SK-N-SH (cell line): Measurements from ENCODE around the gene MIDN. TPM values are rescaled to one million over a fixed set of nuclear protein-coding genes. Genes with fewer than 3 reads are reported as not detected.

Experiments
- CTCF ChIA-PET: fragments of 300-600, 350-600 bp; formaldehyde crosslinking; extraction: SDS; loops from one replicate; lab custom pipeline; 2021; lab: Yijun Ruan, JAX
- POLR2A ChIA-PET: fragments of 350-600 bp; sonication (Branson Sonifier 250); formaldehyde crosslinking; extraction: SDS; loops from one replicate; lab custom pipeline; 2020; ENCODE audit warnings: antibody characterized with exemption, inconsistent platforms; lab: Yijun Ruan, JAX
- DNase-seq: peaks from one replicate; pipeline ENCODE4 v3.0.0; 2012
- H2AFZ ChIP-seq: fragments of 200-600 bp; sonication (generic); 2 replicates; pipeline ENCODE4 v1.8.1; 2016; ENCODE audit warnings: antibody characterized with exemption, mild to moderate bottlenecking, low read depth
- H3F3A ChIP-seq: fragments of 200-600 bp; sonication (generic); replicated peaks from 2 replicates; pipeline ENCODE3; 2016; ENCODE audit warnings: antibody characterized with exemption, mild to moderate bottlenecking; ENCODE audit not compliant: insufficient read depth
- H3K27ac ChIP-seq, 2 experiments: fragments of 200-500 bp in 1 of 2; fragments of 200-600 bp in 1 of 2; sonication (Bioruptor generic) in 1 of 2; sonication (generic), shearing (Covaris generic) in 1 of 2; 2 replicates each; pipeline versions ENCODE4 v1.5.1 to v1.6.1; 2014 to 2016; ENCODE audit warnings: low read depth in 2 of 2, inconsistent platforms in 1 of 2, low read length in 1 of 2, mild to moderate bottlenecking in 1 of 2, mixed read lengths in 1 of 2
- H3K27me3 ChIP-seq: fragments of 200-600 bp; sonication (generic), shearing (Covaris generic); 2 replicates; pipeline ENCODE4 v1.6.1; 2016; ENCODE audit warnings: mixed run types; ENCODE audit not compliant: insufficient read depth
- H3K36me3 ChIP-seq, 2 experiments: fragments of 200-500 bp in 1 of 2; fragments of 200-600 bp in 1 of 2; sonication (Bioruptor generic) in 1 of 2; sonication (generic) in 1 of 2; replicated peaks in 1 of 2; 2 replicates each; pipeline versions ENCODE3 to v1.5.1; 2014 to 2016; ENCODE audit warnings: low read length in 1 of 2, mild to moderate bottlenecking in 1 of 2; ENCODE audit not compliant: insufficient read depth in 2 of 2, control insufficient read depth in 1 of 2
- H3K4me1 ChIP-seq, 2 experiments: fragments of 200-500 bp in 1 of 2; fragments of 200-600 bp in 1 of 2; sonication (Bioruptor generic) in 1 of 2; sonication (generic), shearing (Covaris generic) in 1 of 2; 2 replicates each; pipeline versions ENCODE4 v1.5.1 to v1.6.1; 2014 to 2016; ENCODE audit warnings: low read depth in 1 of 2, low read length in 1 of 2, mixed run types in 1 of 2; ENCODE audit not compliant: insufficient read depth in 2 of 2, control insufficient read depth in 1 of 2
- H3K4me2 ChIP-seq: fragments of 200-600 bp; sonication (generic), shearing (Covaris generic); 2 replicates; pipeline ENCODE4 v1.6.1; 2017; ENCODE audit warnings: mixed run types
- H3K4me3 ChIP-seq, 2 experiments: fragments of 200-500 bp in 1 of 2; fragments of 200-600 bp in 1 of 2; sonication (Bioruptor generic) in 1 of 2; sonication (generic), shearing (Covaris generic) in 1 of 2; 2 replicates each; pipeline versions ENCODE4 v1.5.1 to v1.8.1; 2014 to 2016; ENCODE audit warnings: low read depth in 2 of 2, inconsistent platforms in 1 of 2, low read length in 1 of 2, mild to moderate bottlenecking in 1 of 2, mixed read lengths in 1 of 2, moderate library complexity in 1 of 2
- H3K79me2 ChIP-seq: fragments of 200-600 bp; sonication (generic); 2 replicates; pipeline ENCODE4 v1.8.1; 2017; ENCODE audit warnings: mild to moderate bottlenecking; ENCODE audit not compliant: insufficient read depth
- H3K9ac ChIP-seq: fragments of 200-600 bp; sonication (generic); 2 replicates; pipeline ENCODE4 v1.6.1; 2017; ENCODE audit warnings: mixed run types
- H3K9me2 ChIP-seq: fragments of 200-600 bp; sonication (generic); 2 replicates; pipeline ENCODE4 v1.6.1; 2017; ENCODE audit warnings: mixed run types
- H3K9me3 ChIP-seq: fragments of 200-600 bp; sonication (generic); 2 replicates; pipeline ENCODE4 v1.6.1; 2017; ENCODE audit warnings: mixed run types, mild to moderate bottlenecking, moderate library complexity
- H4K20me1 ChIP-seq: fragments of 200-600 bp; sonication (generic); 2 replicates; pipeline ENCODE4 v1.6.1; 2017; ENCODE audit warnings: mild to moderate bottlenecking, mixed run types; ENCODE audit not compliant: insufficient read depth
- CTCF ChIP-seq: fragments of 200-600 bp; sonication (generic); IDR thresholded peaks from 2 replicates; pipeline ENCODE4 v1.6.1; 2017; ENCODE audit warnings: antibody characterized with exemption, mild to moderate bottlenecking, moderate library complexity
- ELF1 ChIP-seq: IDR thresholded peaks from 2 replicates; pipeline ENCODE4 v1.4.0; 2012
- EP300 ChIP-seq, 2 experiments: IDR thresholded peaks; 2 replicates each; pipeline versions ENCODE4 v1.4.0 to v1.6.1; 2012; ENCODE audit warnings: borderline replicate concordance in 1 of 2, low read depth in 1 of 2, low read length in 1 of 2
- FOSL2 ChIP-seq: IDR thresholded peaks from 2 replicates; pipeline ENCODE4 v1.4.0; 2012; ENCODE audit warnings: low read depth, mild to moderate bottlenecking, moderate library complexity, borderline replicate concordance
- FOXJ3 ChIP-seq: sonication (generic); formaldehyde crosslinking; IDR thresholded peaks from 2 replicates; pipeline ENCODE4 v1.5.1; 2020; ENCODE audit warnings: mild to moderate bottlenecking, missing genetic modification reagents
- MAX ChIP-seq: IDR thresholded peaks from 2 replicates; pipeline ENCODE4 v1.4.0; 2012; ENCODE audit warnings: low read depth
- MEF2A ChIP-seq: IDR thresholded peaks from 2 replicates; pipeline ENCODE4 v1.4.0; 2012; ENCODE audit warnings: low read depth, borderline replicate concordance
- MXI1 ChIP-seq: IDR thresholded peaks from 2 replicates; pipeline ENCODE4 v1.6.1; 2012; ENCODE audit warnings: mild to moderate bottlenecking, low read depth, low read length, improper control_type of control experiment
- NFIC ChIP-seq: IDR thresholded peaks from 2 replicates; pipeline ENCODE4 v1.4.0; 2012; ENCODE audit warnings: borderline replicate concordance
- PBX3 ChIP-seq: IDR thresholded peaks from 2 replicates; pipeline ENCODE4; 2012
- POLR2AphosphoS5 ChIP-seq: IDR thresholded peaks from 2 replicates; pipeline ENCODE4 v1.6.1; 2012; ENCODE audit warnings: low read depth, low read length
- RCOR1 ChIP-seq: fragments of 150-350 bp; IDR thresholded peaks from 2 replicates; pipeline ENCODE4 v1.6.1; 2017; ENCODE audit warnings: antibody characterized with exemption, low read length
- REST ChIP-seq: IDR thresholded peaks from 2 replicates; pipeline ENCODE4 v1.6.1; 2012; ENCODE audit warnings: mild to moderate bottlenecking, low read depth, low read length, moderate library complexity
- RFX5 ChIP-seq: IDR thresholded peaks from 2 replicates; pipeline ENCODE4 v1.6.1; 2012; ENCODE audit warnings: mild to moderate bottlenecking, improper control_type of control experiment, low read length
- SIN3A ChIP-seq: IDR thresholded peaks from 2 replicates; pipeline ENCODE4 v1.6.1; 2012; ENCODE audit warnings: low read depth, mild to moderate bottlenecking, low read length, moderate library complexity, borderline replicate concordance
- SMC3 ChIP-seq: IDR thresholded peaks from 2 replicates; pipeline ENCODE4 v1.6.1; 2012; ENCODE audit warnings: low read depth, low read length, improper control_type of control experiment
- TAF1 ChIP-seq: IDR thresholded peaks from 2 replicates; pipeline ENCODE4 v1.6.1; 2012; ENCODE audit warnings: low read depth, mild to moderate bottlenecking, low read length, moderate library complexity, borderline replicate concordance
- TCF12 ChIP-seq: IDR thresholded peaks from 2 replicates; pipeline ENCODE4 v1.4.0; 2012
- WGBS: methylation state at CpG from one replicate; pipeline ENCODE4 v1.1.6; 2017; ENCODE audit warnings: low lambda C conversion rate; 5-methylcytosine and 5-hydroxymethylcytosine counted together
- polyA plus RNA-seq, 3 experiments: library from polyadenylated mRNA; depleted of rRNA; stranded (reverse); fragments of >200 nt; gene quantifications; 2 replicates each; pipeline ENCODE4 v1.2.3, GENCODE V29; 2012

Gene MIDN
- polyA plus RNA-seq (2012; rRNA removed), result 8.2 and 13.9 TPM in 2 replicates
- 6.8 and 9.9 TPM in 2 replicates for polyA plus RNA-seq (2012; cell fraction: cytosol; rRNA removed)
- 53.9 and 79.1 TPM in 2 replicates for polyA plus RNA-seq (2012; cell fraction: nucleus; rRNA removed)

GRCh38 chr19:1248139-1248785, at the start of gene MIDN:
Gene MIDN, plus strand, starts transcription at chr19:1248583. Its CDS starts 1,714 bp downstream, at chr19:1250297.
- H3K36me3 ChIP-seq, result peaks cover under 1 to 8% of the 10 kb centered on the region in 2 experiments
- ChIA-PET POLR2A (interaction anchor here (0.6 to 1.5 kb wide), 4 partner anchors 12 to 25 kb away, joined by 4 to 23 read pairs (median 7); partner anchors contain the start of gene CIRBP), CTCF (interaction anchor here (1.0 to 2.5 kb wide), 6 partner anchors 11 to 31 kb away, joined by 3 to 22 read pairs (median 6); partner anchors contain the start of gene CIRBP)

More at GRCh38 chr19:1248139-1248785, at the start of gene MIDN:
- H3K9me2 ChIP-seq, result no peaks in the 10 kb centered on the region
- peaks cover 19% of the 10 kb centered on the region; the same call in 1 of the 2 replicates for H4K20me1 ChIP-seq
- DNase-seq, result peak; percentile 87
- H3K27ac ChIP-seq, result peak within 1 kb of the TSS; percentile 95 to 96
- H2AFZ ChIP-seq, result no peak within 1 kb of the TSS
- H3F3A ChIP-seq, result peaks cover 39% of the 10 kb centered on the region
- peak; percentile 30; the same call in 1 of the 2 replicates for TF ChIP-seq PBX3
- TF ChIP-seq NFIC, result peak; percentile 4; the same call in 1 of the 2 replicates
- TF ChIP-seq REST, result peak; percentile 57; the same call in 1 of the 2 replicates
- TF ChIP-seq TCF12, result peak; percentile 46; the same call in 1 of the 2 replicates
- peak; percentile 54 for TF ChIP-seq CTCF
- TF ChIP-seq RCOR1, result no peak
- no peak for TF ChIP-seq MEF2A
- TF ChIP-seq FOSL2, result peak; percentile 55; the same call in 1 of the 2 replicates
- TF ChIP-seq ELF1, result peak; percentile 10; the same call in 1 of the 2 replicates
- no peak for TF ChIP-seq RFX5
- 0 out of 2 replicates have a peak, but pooled peaks have one; percentile 12 for TF ChIP-seq MAX
- peak; percentile 99 for TF ChIP-seq POLR2AphosphoS5
- TF ChIP-seq SMC3, result no peak
- peak; percentile 74 for TF ChIP-seq SIN3A
- peak; percentile 81; the same call in 1 of the 2 replicates for TF ChIP-seq TAF1
- TF ChIP-seq FOXJ3, result no peak
- TF ChIP-seq MXI1, result 0 out of 2 replicates have a peak, but pooled peaks have one; percentile 12
- peak in 1 of 2 experiments; percentile 22; a peak in 1 of 4 replicates for TF ChIP-seq EP300 (IDR thresholded peaks at IDR 0.05; ENCODE audit: borderline replicate concordance in 1 of 2, low read depth in 1 of 2, low read length in 1 of 2)
- TF ChIP-seq, all 33 proteins: peak for 13
- peaks cover 49% of the 10 kb centered on the region for H3K79me2 ChIP-seq
- H3K4me2 ChIP-seq, result peak within 1 kb of the TSS; percentile 84; the same call in 1 of the 2 replicates
- no peaks in the 10 kb centered on the region for H3K9me3 ChIP-seq
- H3K9ac ChIP-seq, result peak within 1 kb of the TSS; percentile 96
- WGBS, result 0% methylated on average over 23 of the region's 60 CpGs
- no peaks in the 10 kb centered on the region for H3K27me3 ChIP-seq
- peak within 1 kb of the TSS; percentile 72 to 88 for H3K4me3 ChIP-seq
- H3K4me1 ChIP-seq, result peaks cover 14 to 36% of the 10 kb centered on the region in 2 experiments; a peak in 3 of 4 replicates
